ENCODE data around the gene CERS6. TPM values are rescaled to one million over a fixed set of nuclear protein-coding genes. Genes with fewer than 3 reads are reported as not detected.
"Not testable (repeated sequence)": the region's sequence is repeated elsewhere in the genome, so short reads cannot be mapped to it uniquely, and the experiment has no call there.

Gene CERS6
- total RNA-seq, 1 experiment from 2014 or later, result not detected

- H3K4me3 ChIP-seq (ENCODE audit: low read length), result no peak overlapping the region
- H4K20me1 ChIP-seq (ENCODE audit: insufficient read depth, low read depth, low read length), result no peaks in the 10 kb centered on the region
- H3K27me3 ChIP-seq (ENCODE audit: low read length), result no peaks in the 10 kb centered on the region
- no peaks in the 10 kb centered on the region for H3K9me2 ChIP-seq (replicated peaks; ENCODE audit: insufficient read depth, low read length)
- no peak for DNase-seq
- H3K9ac ChIP-seq (ENCODE audit: low read length), result no peak overlapping the region
- H3K36me3 ChIP-seq (ENCODE audit: insufficient read depth, low read length), result no peaks in the 10 kb centered on the region
- no peak overlapping the region for H3K4me2 ChIP-seq (ENCODE audit: low read depth, low read length, poor library complexity, severe bottlenecking)
- no peaks in the 10 kb centered on the region for H3K9me3 ChIP-seq (ENCODE audit: low read length)
- H3K4me1 ChIP-seq (ENCODE audit: low read length), result no peaks in the 10 kb centered on the region
- no peaks in the 10 kb centered on the region for H3K79me2 ChIP-seq (ENCODE audit: low read length)
- H2AFZ ChIP-seq (ENCODE audit: low read length), result no peak overlapping the region
- H3K27ac ChIP-seq (ENCODE audit: low read length), result no peak overlapping the region
These were observed 205.8 kb downstream of the CERS6 start for GRCh38 chr2:168661863-168662256.

GRCh38 chr2:168662651-168663208 is 206.7 kb downstream of the CERS6 start:
- H3K9ac ChIP-seq (ENCODE audit: low read length), result no peak overlapping the region
- no peaks in the 10 kb centered on the region for H4K20me1 ChIP-seq (ENCODE audit: insufficient read depth, low read depth, low read length)
- DNase-seq, result no peak

GRCh38 chr2:168663993-168664392 is 207.9 kb downstream of the CERS6 start:
- Histone ChIP-seq H4K20me1 (ENCODE audit: insufficient read depth, low read depth, low read length) (no peaks in the 10 kb centered on the region), H3K9ac (ENCODE audit: low read length) (no peak overlapping the region), H2AFZ (ENCODE audit: low read length) (no peak overlapping the region), H3K4me2 (ENCODE audit: low read depth, low read length, poor library complexity, severe bottlenecking) (no peak overlapping the region), H3K79me2 (ENCODE audit: low read length) (no peaks in the 10 kb centered on the region), H3K9me2 (replicated peaks; ENCODE audit: insufficient read depth, low read length) (no peaks in the 10 kb centered on the region), H3K9me3 (ENCODE audit: low read length) (no peaks in the 10 kb centered on the region), H3K27me3 (ENCODE audit: low read length) (no peaks in the 10 kb centered on the region), H3K36me3 (ENCODE audit: insufficient read depth, low read length) (no peaks in the 10 kb centered on the region), H3K4me3 (ENCODE audit: low read length) (no peak overlapping the region), H3K27ac (ENCODE audit: low read length) (no peak overlapping the region), H3K4me1 (ENCODE audit: low read length) (no peaks in the 10 kb centered on the region)
- DNase-seq, result no peak

More at GRCh38 chr2:168662651-168663208, 206.7 kb downstream of the CERS6 start:
- no peak overlapping the region for H2AFZ ChIP-seq (ENCODE audit: low read length)
- no peaks in the 10 kb centered on the region for H3K4me1 ChIP-seq (ENCODE audit: low read length)
- no peaks in the 10 kb centered on the region for H3K9me2 ChIP-seq (replicated peaks; ENCODE audit: insufficient read depth, low read length)
- H3K4me2 ChIP-seq (ENCODE audit: low read depth, low read length, poor library complexity, severe bottlenecking), result no peak overlapping the region
- no peaks in the 10 kb centered on the region for H3K27me3 ChIP-seq (ENCODE audit: low read length)
- H3K9me3 ChIP-seq (ENCODE audit: low read length), result no peaks in the 10 kb centered on the region
- H3K79me2 ChIP-seq (ENCODE audit: low read length), result no peaks in the 10 kb centered on the region
- no peak overlapping the region for H3K4me3 ChIP-seq (ENCODE audit: low read length)
- no peak overlapping the region for H3K27ac ChIP-seq (ENCODE audit: low read length)
- no peaks in the 10 kb centered on the region for H3K36me3 ChIP-seq (ENCODE audit: insufficient read depth, low read length)

GRCh38 chr2:168664715-168665114 is 208.6 kb downstream of the CERS6 start:
- H4K20me1 ChIP-seq (ENCODE audit: insufficient read depth, low read depth, low read length); H3K4me2 ChIP-seq (ENCODE audit: low read depth, low read length, poor library complexity, severe bottlenecking); H3K27ac ChIP-seq (ENCODE audit: low read length); H3K9me3 ChIP-seq (ENCODE audit: low read length); H3K79me2 ChIP-seq (ENCODE audit: low read length); H3K9me2 ChIP-seq (replicated peaks; ENCODE audit: insufficient read depth, low read length); H2AFZ ChIP-seq (ENCODE audit: low read length); H3K4me1 ChIP-seq (ENCODE audit: low read length); DNase-seq; H3K27me3 ChIP-seq (ENCODE audit: low read length); H3K36me3 ChIP-seq (ENCODE audit: insufficient read depth, low read length); H3K4me3 ChIP-seq (ENCODE audit: low read length); H3K9ac ChIP-seq (ENCODE audit: low read length): not testable (repeated sequence)

DNA sequence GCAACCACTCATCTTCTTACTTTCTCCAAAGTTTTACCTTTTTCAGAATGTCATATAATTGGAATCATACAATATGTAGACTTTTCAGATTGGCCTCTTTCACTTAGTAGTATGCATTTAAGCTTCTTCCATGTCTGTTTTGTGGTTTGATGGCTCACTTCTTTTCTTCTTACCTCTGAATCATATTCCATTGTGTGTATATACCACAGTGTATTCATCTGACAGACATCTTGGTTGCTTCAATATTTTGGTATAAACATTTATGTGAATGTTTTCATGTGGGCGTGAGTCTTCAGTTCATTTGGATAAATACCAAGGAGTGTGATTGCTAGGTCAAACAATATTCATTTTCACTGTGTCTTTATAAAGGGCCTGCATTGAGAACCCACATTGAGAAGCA is 210.3 kb downstream of the CERS6 start:
- Histone ChIP-seq H3K4me3 (ENCODE audit: low read length) (no peak overlapping the region), H3K9me3 (ENCODE audit: low read length) (no peaks in the 10 kb centered on the region), H2AFZ (ENCODE audit: low read length) (no peak overlapping the region), H3K79me2 (ENCODE audit: low read length) (no peaks in the 10 kb centered on the region), H3K4me2 (ENCODE audit: low read depth, low read length, poor library complexity, severe bottlenecking) (no peak overlapping the region), H3K27ac (ENCODE audit: low read length) (no peak overlapping the region), H3K4me1 (ENCODE audit: low read length) (no peaks in the 10 kb centered on the region), H3K9ac (ENCODE audit: low read length) (no peak overlapping the region), H3K36me3 (ENCODE audit: insufficient read depth, low read length) (no peaks in the 10 kb centered on the region), H3K27me3 (ENCODE audit: low read length) (no peaks in the 10 kb centered on the region), H3K9me2 (replicated peaks; ENCODE audit: insufficient read depth, low read length) (no peaks in the 10 kb centered on the region), H4K20me1 (ENCODE audit: insufficient read depth, low read depth, low read length) (no peaks in the 10 kb centered on the region)
- DNase-seq, result no peak

- Histone ChIP-seq H3K9me2 (replicated peaks; ENCODE audit: insufficient read depth, low read length) (no peaks in the 10 kb centered on the region), H3K4me3 (ENCODE audit: low read length) (no peak overlapping the region), H3K79me2 (ENCODE audit: low read length) (no peaks in the 10 kb centered on the region), H3K36me3 (ENCODE audit: insufficient read depth, low read length) (no peaks in the 10 kb centered on the region), H4K20me1 (ENCODE audit: insufficient read depth, low read depth, low read length) (no peaks in the 10 kb centered on the region), H3K4me2 (ENCODE audit: low read depth, low read length, poor library complexity, severe bottlenecking) (no peak overlapping the region), H2AFZ (ENCODE audit: low read length) (no peak overlapping the region), H3K9ac (ENCODE audit: low read length) (no peak overlapping the region), H3K27me3 (ENCODE audit: low read length) (no peaks in the 10 kb centered on the region), H3K27ac (ENCODE audit: low read length) (no peak overlapping the region), H3K4me1 (ENCODE audit: low read length) (no peaks in the 10 kb centered on the region), H3K9me3 (ENCODE audit: low read length) (no peaks in the 10 kb centered on the region)
- no peak for DNase-seq
These were observed 211.1 kb downstream of the CERS6 start for GRCh38 chr2:168667156-168667555.

GRCh38 chr2:168669151-168669550 is 213.1 kb downstream of the CERS6 start:
- H4K20me1 ChIP-seq (ENCODE audit: insufficient read depth, low read depth, low read length), result no peaks in the 10 kb centered on the region
- H3K4me2 ChIP-seq (ENCODE audit: low read depth, low read length, poor library complexity, severe bottlenecking), result no peak overlapping the region
- H3K9me3 ChIP-seq (ENCODE audit: low read length), result no peaks in the 10 kb centered on the region
- H3K4me1 ChIP-seq (ENCODE audit: low read length), result no peaks in the 10 kb centered on the region
- H3K4me3 ChIP-seq (ENCODE audit: low read length), result no peak overlapping the region
- no peaks in the 10 kb centered on the region for H3K79me2 ChIP-seq (ENCODE audit: low read length)
- H3K36me3 ChIP-seq (ENCODE audit: insufficient read depth, low read length), result no peaks in the 10 kb centered on the region
- no peak overlapping the region for H3K27ac ChIP-seq (ENCODE audit: low read length)
- H3K9me2 ChIP-seq (replicated peaks; ENCODE audit: insufficient read depth, low read length), result no peaks in the 10 kb centered on the region
- H3K9ac ChIP-seq (ENCODE audit: low read length), result no peak overlapping the region
- H2AFZ ChIP-seq (ENCODE audit: low read length), result no peak overlapping the region
- no peaks in the 10 kb centered on the region for H3K27me3 ChIP-seq (ENCODE audit: low read length)
- DNase-seq, result no peak

GRCh38 chr2:168670478-168670877 is 214.4 kb downstream of the CERS6 start:
- Histone ChIP-seq H4K20me1 (ENCODE audit: insufficient read depth, low read depth, low read length) (no peaks in the 10 kb centered on the region), H3K4me3 (ENCODE audit: low read length) (no peak overlapping the region), H3K9ac (ENCODE audit: low read length) (no peak overlapping the region), H3K36me3 (ENCODE audit: insufficient read depth, low read length) (no peaks in the 10 kb centered on the region), H3K4me1 (ENCODE audit: low read length) (no peaks in the 10 kb centered on the region), H3K9me3 (ENCODE audit: low read length) (no peaks in the 10 kb centered on the region), H2AFZ (ENCODE audit: low read length) (no peak overlapping the region), H3K9me2 (replicated peaks; ENCODE audit: insufficient read depth, low read length) (no peaks in the 10 kb centered on the region), H3K79me2 (ENCODE audit: low read length) (no peaks in the 10 kb centered on the region), H3K27me3 (ENCODE audit: low read length) (no peaks in the 10 kb centered on the region), H3K27ac (ENCODE audit: low read length) (no peak overlapping the region), H3K4me2 (ENCODE audit: low read depth, low read length, poor library complexity, severe bottlenecking) (no peak overlapping the region)
- no peak for DNase-seq

- H3K4me1 ChIP-seq (ENCODE audit: low read length), result no peaks in the 10 kb centered on the region
- H3K9ac ChIP-seq (ENCODE audit: low read length), result no peak overlapping the region
- no peaks in the 10 kb centered on the region for H4K20me1 ChIP-seq (ENCODE audit: insufficient read depth, low read depth, low read length)
- H3K27me3 ChIP-seq (ENCODE audit: low read length), result no peaks in the 10 kb centered on the region
- no peak overlapping the region for H3K4me3 ChIP-seq (ENCODE audit: low read length)
- no peaks in the 10 kb centered on the region for H3K9me3 ChIP-seq (ENCODE audit: low read length)
- H3K9me2 ChIP-seq (replicated peaks; ENCODE audit: insufficient read depth, low read length), result no peaks in the 10 kb centered on the region
- H3K27ac ChIP-seq (ENCODE audit: low read length), result no peak overlapping the region
- no peak overlapping the region for H2AFZ ChIP-seq (ENCODE audit: low read length)
- no peaks in the 10 kb centered on the region for H3K36me3 ChIP-seq (ENCODE audit: insufficient read depth, low read length)
- DNase-seq, result no peak
- H3K79me2 ChIP-seq (ENCODE audit: low read length), result no peaks in the 10 kb centered on the region
- no peak overlapping the region for H3K4me2 ChIP-seq (ENCODE audit: low read depth, low read length, poor library complexity, severe bottlenecking)
These were observed 215.9 kb downstream of the CERS6 start for GRCh38 chr2:168671932-168672331.

Data from Karpas-422 (cell line).